Stimulated activated CD4-positive, alpha-beta T cell treated with anti-CD3 and anti-CD28 coated beads, Interleukin-12 subunit alpha, Interleukin-12 subunit beta, amount 100 ng/mL, for 24 hours (primary cell): ENCODE measurements around the gene BOLA3.
"Not testable (repeated sequence)": the region's sequence is repeated elsewhere in the genome, so short reads cannot be mapped to it uniquely, and the experiment has no call there.

Experiments used
- DNase-seq, 2 experiments: peaks; one replicate each; pipeline ENCODE4 v3.0.0-alpha.2; 2020; ENCODE audit warnings: low read depth in 2 of 2

Gene BOLA3

DNA sequence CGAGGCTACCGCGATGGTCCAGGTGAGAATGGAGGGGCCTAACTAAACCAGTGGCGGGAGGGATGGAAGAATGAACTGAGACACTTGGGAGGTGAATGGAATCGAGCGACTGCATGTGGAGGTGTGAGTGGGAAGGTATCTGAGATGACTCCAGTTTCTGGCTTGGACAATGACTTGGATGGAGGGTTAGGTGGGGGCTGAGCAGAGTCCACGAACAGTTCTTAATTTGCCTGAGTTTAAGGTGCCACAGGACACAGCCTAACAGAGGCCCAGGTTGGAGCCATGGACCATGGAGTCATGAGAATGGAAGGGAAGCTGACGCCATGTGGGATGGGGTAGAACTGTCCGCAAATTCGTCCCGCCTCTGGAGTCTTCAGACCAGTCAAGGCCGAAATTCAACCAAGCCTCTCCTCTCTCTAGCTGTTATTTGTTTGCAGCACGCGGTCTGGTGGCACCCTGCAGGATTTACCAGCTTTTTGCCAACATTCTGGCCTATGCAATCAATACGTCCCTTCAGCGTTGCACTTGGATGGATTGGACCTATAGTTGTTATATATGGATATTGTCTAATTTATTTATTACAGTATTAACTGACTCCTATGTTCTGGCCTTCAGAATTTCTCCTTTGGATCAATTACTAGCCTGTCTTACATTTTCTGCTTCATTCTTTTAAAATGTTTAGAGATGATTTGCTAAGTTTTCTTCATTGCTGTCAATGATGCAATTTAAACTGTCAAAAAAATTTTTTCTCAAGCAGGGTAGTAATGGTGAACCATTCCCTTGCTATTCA, 940 bp upstream of the BOLA3 start:
- no peak for DNase-seq

DNA sequence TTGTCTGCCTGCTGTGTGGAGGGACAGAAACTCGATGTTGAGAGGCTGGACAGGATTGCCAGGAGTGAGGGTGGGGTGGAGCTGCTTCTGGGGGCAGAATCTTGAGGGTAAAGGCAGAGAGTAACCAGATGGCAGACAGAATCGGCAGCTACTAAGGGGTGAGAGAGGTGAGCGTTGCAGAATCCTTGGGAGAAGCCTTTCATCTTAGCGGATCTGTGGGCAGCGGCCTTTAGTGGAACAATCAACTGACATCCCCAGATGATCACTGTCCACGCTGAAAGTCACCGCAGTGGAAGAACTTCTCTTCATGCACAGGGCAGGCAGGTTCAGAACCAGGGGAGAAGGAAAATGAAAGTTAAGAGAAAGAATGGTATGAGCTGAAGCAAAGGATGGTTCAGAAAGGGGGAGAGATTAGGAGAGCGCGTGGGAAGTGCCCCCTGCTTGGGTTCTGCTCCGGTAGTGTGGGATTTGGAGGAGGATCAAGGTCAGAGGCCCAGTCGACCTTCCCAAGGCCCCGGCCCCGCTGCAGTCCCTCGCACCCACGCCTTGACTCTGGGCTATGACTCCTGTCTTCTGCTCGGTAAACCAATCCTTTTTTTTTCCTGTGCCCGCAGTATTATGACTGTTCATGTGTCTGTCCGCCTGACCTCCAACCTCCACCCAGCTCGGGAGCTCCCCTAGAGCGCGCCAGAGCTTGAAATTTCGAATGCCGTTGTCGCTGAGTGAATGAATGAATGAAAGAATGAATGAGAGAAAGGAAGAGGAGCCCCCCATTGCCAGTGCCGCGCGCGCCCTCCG, 584 bp downstream of the BOLA3 start:
- no peak for DNase-seq

DNA sequence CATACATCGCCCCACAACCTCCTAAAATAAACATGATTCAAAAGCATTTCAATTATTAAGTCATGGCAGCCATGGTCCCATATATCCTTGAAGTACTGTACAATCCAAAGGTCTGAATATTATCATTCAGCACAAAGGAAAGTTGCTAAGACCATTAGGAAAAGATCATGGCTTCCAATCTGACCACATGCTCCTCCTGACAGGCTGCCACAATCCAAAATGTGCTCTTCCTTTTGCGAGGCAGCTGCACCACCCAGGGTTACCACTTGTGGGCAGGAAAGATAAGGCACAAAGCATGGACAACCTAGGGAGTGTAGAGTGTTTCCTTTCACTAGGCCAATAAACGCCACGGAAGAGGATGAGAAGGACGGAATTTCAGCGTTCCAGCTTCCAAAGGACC, 5.4 kb downstream of the BOLA3 start:
- DNase-seq, result no peak

DNA sequence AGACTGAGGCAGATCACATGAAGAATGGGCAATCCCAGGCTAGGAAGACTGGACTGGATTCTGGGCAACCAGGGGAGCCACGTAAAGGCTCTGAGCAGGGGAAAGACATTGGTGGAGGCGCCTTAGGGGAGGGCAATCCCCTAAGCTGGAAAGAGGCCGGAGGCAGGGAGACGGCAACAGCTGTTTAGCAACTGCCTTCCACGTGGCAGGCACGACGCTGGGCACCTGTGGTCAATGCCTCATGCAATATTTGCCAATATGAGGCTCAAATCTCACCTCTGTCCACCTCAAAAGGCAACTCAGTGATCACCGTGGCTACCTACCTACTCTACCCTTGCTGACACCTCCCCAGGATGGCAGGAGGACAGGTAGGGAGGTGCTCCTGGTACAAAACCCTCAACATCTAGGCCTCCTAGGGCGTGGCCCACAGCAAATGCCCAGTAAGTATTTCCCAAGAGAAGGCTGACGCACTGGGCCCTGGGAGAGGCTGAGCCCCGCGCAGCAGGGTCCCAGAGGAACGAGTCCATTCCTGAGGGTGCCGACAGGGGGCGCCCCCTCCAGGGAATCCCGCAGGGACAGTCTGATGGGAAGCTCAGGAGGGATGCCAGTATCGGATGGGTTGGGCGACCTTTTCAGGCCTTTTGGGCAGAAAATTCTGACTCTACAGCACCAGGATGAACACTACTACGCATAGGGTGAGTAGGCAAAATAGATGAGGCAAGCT, 8.9 kb downstream of the BOLA3 start:
- DNase-seq, result no peak

DNA sequence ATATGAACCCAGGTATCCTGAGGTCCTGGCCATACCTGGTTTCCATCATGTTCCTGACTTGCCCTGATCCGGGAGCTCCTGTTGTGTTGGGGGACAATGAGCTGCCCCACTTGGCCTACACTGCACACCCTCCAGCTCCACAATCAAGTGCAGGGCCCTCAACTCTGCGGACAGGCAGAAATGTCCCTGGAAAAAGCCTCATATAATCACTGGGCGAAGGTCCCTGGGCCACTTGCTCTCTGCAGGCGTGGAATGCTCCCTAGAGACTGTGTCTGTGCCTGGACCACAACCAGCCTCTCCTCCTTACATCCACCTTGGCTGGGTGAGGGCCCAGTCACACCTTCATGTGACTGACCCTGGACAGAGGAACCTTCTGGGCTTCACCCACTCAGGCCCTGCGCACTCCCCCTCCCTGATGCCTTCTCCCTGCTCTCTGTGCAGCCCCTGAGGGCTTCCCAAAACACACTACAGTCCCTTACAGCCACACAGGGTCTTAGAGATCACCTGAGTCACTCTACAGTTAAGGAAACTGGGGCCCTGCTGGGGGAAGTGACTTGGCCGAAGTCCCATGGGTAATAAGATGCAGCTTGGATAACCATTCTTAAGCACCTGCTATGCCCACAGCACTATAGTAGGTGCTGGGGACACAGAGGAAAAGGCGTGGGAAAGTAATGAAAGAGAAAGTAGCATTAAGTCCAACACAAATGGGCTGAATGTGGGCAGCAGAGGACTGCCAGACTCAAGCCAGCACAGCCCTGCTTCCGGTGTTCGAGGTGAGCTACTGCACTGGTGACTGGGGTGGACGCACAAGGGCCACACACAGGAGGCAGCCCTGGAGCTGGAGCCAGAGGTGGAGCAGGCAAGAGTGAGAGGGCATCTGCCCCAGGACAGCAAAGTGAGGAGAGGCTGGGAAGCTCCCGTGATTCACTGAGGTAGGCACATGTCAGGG, 9.8 kb downstream of the BOLA3 start:
- no peak for DNase-seq

DNA sequence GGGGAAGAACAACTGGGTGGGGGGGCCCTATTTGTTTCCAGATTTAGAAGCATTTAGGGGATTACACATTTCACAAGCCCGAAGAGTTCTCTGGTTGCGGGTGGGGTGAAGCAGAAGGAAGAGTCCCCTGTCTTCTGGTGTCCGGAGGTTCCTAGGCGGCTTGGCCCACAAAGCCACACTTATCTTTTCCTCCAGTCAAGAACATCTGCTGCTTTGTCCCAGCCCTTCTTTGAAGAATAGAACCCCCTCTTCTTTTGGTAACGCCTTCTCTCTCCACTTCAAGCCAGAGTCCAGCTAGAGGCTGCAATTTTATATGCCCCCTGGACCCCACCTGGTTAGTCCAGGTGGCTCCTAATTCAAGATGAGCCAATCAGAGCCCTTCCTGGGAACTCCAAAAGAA, 15.8 kb downstream of the BOLA3 start:
- no peak for DNase-seq

DNA sequence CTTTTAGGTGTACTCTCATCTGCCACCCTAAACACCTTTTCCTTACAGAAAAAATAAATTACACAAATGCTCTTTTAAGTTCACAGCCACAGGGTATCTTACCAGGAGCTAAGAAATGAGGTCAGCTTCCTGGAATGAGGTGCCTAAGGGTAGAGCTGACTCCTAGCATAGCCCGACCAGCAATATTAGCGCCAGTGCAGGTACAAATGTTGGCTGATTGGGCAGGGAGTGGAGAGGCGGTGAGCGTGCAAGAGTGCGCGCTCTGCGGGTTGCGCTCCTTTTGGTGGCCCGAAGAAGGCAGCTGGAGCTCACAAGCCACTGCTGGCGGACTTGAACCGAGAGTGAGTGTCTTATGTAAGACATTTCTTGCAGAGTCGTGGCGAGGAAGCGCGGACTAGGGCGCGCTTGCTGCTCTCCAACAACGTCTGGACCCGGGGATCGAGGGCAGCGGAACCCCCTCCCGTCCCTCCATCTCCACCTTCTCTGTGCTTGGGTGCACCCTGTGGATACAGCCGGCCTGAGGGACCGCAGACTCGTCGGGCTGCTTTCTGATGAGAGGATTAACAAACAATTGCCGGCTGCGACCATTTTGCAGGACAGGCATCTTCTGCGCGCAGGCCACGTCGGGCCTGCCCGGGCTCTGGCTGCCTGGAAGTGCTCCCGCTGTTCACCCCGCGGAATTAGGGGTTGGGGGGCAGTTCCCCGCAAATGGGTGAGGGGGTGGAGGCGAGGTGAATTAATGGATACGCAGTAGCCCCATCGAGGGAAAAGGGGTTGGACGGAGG, 17.3 kb downstream of the BOLA3 start:
- DNase-seq, result no peak

DNA sequence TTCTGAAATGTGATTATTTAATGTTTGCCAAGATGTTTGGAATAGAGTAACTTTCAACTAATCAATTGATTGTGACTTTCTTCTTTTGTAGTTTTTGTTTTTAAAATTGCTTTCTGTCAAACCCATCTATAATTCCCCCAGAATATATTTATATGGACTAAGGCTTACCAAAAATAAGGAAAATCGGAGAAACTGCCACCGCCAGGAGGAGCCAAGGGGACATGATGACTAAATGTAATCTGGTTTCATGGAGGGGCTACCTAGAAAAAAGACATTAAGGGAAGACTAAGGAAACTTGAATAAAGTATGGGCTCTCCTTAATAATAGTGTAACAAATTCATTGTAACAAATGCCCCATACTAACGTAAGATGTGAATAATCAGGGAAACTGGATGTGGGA, 19.5 kb downstream of the BOLA3 start:
- DNase-seq, result no peak

DNA sequence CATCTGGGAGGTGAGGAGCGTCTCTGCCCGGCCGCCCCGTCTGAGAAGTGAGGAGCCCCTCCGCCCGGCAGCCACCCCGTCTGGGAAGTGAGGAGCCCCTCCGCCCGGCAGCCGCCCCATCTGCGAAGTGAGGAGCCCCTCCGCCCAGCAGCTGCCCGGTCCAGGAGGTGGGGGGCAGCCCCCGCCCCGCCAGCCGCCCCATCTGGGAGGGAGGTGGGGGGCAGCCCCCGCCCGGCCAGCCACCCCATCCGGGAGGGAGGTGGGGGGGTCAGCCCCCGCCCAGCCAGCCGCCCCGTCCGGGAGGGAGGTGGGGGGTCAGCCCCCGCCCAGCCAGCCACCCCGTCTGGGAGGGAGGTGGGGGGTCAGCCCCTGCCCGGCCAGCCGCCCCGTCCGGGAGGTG, 23.8 kb downstream of the BOLA3 start:
- DNase-seq, result not testable (repeated sequence)

DNA sequence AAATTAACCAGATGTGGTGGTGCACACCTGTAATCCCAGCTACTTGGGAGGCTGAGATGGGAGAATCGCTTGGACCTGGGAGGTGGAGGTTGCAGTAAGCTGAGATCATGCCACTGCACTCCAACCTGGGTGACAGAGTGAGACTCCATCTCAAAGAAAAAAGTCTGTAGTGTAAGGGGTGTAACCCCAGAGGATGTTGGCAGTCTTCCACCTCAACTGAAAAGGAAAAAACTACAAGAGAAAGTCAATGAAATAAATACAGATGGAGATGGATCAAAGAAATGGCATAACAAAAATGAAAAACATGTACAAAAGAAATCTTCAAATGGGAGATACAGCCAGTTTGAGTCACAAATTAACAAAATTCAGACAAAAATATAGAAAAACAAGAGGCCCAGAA, 25.9 kb downstream of the BOLA3 start:
- not testable (repeated sequence) for DNase-seq

DNA sequence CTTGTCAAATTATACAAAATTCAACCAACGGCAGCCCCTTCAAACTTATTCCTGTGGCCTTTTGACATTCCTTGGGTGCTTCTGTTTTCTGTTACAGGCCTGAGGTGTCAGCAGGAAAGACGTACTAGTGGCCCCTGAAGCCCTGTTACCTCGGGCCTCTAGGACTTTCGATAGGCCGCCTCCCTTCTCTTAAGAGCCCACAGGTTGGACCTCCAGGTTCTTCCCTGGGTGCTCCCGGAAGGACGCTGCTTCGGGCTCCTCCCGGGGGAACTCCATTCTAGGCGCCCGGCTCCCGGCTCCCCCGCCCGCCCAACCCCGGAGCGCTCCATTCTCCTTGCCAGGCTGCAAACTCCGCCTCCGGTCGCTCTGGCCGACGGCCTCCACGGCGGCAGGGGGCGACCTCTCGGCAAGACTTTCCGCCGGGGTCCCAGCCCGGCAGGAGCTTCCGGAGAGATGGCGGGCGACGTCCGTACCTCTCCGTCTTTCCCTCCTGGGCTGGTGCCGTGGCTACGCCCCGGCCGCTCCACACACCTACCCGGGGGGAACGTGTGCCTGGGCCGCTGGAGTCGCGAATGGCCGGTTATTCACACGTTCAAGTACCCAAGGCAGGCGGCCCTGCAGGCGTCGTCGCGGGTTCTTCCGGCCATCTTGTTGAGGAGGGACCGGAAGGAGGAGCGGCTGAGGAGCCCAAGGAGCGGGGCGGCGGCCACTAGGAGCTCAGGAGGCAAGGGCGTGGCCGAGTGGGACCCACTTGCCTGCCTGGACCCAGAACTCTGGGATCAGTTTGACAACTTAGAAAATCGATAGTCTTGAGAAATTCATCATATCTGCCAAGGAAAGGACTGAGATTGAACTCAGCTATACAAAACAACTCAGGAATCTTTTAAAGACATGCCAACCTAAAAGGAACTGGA, 27.5 kb downstream of the BOLA3 start:
- peak; percentile 69 to 75 for DNase-seq

DNA sequence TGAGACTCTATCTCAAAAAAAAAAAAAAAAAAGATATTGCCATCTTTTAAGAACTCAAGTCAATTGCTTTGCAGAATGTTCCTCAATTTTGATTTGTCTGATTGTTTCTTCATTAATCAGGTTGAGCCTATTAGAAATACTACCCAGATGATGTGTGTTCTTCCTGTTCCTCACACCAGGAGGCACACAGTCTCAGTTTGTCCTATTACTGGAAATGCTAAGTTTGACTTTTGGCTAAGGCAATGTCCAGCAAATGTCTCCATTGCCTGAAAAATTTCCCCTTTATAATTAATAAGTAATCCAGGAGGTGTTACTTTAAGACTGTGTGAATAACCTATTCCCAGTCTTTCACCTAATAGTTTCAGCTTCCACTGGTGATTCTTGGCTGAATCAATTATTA, 28.4 kb downstream of the BOLA3 start:
- no peak for DNase-seq

DNA sequence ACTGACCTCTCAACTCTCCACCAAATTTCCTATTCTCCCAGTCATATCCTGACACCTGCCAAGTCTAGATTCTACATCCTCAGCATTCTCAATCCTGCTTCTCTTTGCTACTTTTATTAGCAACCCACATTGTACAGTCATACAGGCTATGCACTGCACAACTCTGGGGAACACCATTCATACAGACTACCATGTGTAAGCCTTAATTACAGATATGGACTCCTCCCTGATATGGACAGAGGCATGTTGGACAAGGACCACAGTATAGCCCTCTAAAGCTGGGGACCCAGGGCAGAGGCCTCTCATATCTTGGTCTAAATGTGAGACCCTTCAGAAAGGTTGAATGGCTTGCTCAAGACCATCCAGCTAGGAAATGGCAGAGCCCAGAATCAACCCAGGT, 36.3 kb downstream of the BOLA3 start:
- DNase-seq, result no peak

DNA sequence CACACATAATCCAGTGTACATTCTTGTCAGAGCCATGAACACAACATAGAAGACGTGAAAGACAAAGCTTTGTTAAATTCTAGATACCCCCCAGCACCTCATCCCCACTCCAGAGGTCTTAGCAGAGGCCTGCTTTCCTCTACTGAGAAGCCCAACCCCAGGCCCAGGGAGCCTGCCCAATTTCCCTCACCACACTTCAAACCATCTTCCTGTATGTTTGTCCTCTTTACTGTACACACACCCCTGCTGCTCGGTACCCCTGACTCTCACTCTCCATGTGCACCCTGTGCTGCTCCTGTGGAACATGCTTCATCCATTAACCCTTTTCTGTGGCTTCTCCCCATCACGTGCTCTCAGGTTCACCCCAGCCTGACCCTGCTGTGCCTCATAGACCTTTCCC, 37.2 kb downstream of the BOLA3 start:
- DNase-seq, result no peak

DNA sequence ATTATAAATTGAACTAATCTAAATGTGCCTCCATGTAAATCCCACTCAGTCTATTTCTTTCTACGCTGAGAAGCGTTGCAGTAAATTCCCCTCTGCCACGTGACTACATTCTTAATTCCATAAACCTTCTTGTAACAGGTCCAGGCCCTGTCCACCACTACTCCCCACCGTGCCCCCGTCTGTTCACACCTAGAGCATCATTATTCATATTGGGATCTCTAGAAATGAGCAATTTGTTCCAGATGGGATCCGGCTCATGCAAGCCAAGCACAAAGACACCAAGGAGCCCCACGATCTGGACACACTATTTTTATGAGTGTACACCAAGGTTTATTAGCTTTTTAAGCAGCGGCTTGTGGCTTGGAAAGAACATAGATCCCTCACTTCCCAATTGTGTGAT, 38.2 kb downstream of the BOLA3 start:
- DNase-seq, result no peak

DNA sequence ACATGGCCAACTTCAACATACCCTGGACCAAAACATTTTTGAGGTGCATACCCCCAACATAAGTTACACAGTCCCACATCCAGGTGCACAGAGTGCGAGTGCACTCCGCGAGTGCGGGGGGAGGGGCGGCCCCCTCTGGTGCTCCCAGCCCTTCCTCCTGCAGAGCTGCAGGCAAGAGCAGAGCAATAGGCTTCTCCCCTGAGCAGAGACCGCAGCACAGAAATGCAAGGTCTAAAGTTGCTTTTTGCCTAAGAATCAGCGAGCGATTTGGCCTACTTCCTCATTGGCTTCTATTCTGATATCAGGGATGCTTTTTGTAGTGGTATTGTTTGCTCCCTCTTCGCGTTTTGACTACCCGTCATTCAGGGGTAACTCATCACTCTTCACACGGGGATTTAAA, 40.6 kb downstream of the BOLA3 start:
- no peak for DNase-seq

DNA sequence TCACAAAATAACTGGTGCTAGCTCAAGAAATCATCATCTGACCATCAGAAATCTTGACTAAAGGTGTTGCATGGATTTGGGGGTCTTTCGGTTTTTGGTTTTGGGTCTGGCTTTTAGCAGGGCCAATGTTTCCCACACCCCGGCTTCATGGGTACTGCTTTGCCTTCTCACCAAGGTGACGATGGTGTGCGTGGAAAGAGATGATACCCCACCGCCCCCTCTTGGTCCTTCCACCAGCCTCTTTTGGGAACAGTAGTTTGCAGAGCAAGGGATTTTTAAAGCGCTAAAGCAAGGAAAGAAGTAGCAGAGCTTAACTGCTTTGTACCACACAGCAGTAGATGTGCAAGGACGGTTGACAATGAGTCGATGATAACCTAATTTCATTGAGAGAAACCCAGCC, 42.3 kb downstream of the BOLA3 start:
- DNase-seq, result no peak

DNA sequence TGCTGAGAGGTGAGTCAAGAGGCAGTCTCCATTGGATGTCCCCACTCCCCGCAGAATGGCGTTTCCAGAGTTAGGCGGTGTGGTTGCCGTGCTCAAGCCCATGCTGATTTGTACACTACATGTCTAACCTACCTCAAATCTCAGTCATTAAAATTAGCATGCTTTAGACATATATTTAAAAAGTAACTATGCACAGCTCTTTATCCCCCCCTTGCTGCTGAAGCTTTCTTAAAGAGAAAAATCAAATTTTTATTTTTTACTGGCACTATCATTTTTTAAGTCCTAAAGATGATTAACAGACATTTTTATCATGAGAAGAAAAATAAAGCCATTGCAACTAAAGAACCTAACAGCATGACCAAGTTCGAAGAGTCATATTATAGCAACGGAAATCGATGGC, 42.9 kb downstream of the BOLA3 start:
- DNase-seq, result no peak

DNA sequence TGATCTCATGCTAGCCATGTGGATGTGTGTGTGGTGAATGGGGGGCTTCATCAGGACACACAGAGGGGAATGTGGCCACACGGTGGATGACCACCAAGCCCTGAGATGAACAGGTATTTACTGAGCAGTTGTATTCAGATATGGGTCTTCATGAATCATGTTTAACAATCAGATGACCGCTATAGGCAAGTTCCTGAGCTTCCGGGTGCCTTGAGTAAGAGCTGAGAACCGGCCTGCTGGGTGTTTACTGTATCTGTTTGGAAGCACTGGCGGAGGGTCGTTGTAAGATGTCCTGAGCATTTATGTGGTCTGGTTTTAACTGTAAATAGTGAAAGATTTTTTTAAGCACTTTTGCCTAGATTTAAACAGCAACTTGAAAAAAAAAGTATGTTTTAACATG, 43.9 kb downstream of the BOLA3 start:
- DNase-seq, result no peak

DNA sequence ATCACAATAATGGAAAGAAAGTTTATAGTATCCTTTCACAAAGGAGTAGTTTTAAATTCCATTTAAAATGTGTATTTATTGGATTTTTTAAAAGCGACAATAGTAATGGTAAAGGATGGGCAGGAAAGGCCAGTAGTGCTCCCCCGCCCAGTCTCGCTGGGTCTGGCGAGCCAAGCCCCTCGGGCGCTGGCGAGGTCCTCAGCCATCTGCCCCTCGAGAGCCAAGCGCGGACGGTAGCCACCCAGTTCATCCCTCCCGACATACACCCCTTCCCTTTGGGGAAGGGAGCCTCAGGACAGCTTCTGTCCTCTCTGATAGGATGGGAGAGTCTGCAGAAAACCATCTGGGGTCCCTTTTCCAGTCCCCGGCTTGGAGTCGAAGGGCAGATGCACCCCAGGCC, 45.2 kb downstream of the BOLA3 start:
- DNase-seq, result no peak
